Gastrocnemius medialis (tissue), 4 donors: ENCODE results near the gene TAS1R3.
A peak's percentile ranks its signal among the peaks of the same experiment; 100 is the strongest.

ENCODE experiments used
- POLR2A ChIP-seq, 2 donors: fragments of 450-650 bp; IDR thresholded peaks; one replicate each; pipeline ENCODE4 v1.6.1; 2017; ENCODE audit warnings: antibody characterized with exemption in 2 of 2, mild to moderate bottlenecking in 2 of 2, moderate library complexity in 2 of 2
- TF ChIP-seq, protein P1 (sequence below), 5 experiments: fragments of 450-650 bp in 3 of 5; fragments of 200-600 bp in 2 of 5; sonication (generic) in 2 of 5; IDR thresholded peaks in 4 of 5; conservative IDR thresholded peaks in 1 of 5; 1 replicate in 4 of 5; 2 replicates in 1 of 5; pipeline ENCODE4 v1.5.1; 2016 to 2019; ENCODE audit warnings: antibody characterized with exemption in 5 of 5, mild to moderate bottlenecking in 3 of 5, moderate library complexity in 3 of 5

DNA sequence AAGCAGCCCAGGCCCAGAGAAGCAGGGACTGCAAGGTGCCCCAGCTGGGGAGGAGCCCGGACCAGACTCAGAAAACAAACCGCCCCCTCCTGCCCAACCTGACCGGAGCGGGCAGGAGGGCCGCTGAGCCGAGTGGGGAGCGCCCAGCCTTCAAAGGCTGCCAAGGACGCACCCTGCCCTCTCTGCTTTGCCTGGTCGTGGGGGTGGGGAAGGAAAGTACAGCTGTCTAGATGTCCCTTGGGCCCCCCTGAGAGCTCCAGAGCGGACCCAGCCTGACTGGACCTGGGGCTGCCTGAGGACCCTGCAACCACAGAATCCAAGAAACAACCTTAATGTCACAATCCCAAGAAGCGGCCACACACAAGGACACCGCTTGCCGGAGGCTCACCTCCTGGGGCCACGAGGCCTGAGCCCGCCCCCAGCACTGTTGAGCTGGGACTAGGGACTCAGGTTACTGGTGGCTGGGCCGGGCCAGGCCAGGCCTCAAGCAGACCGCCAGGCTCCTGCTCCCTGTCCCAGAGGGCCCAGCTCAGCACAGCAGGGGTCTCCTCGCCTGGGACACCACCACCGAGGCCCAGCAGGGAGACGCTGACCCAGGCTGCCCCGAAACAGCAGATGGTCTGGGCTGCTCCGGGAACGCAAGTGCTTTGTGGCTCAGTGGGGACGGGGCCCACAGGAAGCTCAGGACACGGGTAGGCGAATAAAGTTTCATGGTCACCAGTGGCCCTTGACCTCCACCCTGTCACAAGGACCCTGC, 16.8 kb downstream of the TAS1R3 start:
- peak; percentile 90 for TF ChIP-seq POLR2A (IDR thresholded peaks at IDR 0.05)
- TF ChIP-seq, protein P1, sequence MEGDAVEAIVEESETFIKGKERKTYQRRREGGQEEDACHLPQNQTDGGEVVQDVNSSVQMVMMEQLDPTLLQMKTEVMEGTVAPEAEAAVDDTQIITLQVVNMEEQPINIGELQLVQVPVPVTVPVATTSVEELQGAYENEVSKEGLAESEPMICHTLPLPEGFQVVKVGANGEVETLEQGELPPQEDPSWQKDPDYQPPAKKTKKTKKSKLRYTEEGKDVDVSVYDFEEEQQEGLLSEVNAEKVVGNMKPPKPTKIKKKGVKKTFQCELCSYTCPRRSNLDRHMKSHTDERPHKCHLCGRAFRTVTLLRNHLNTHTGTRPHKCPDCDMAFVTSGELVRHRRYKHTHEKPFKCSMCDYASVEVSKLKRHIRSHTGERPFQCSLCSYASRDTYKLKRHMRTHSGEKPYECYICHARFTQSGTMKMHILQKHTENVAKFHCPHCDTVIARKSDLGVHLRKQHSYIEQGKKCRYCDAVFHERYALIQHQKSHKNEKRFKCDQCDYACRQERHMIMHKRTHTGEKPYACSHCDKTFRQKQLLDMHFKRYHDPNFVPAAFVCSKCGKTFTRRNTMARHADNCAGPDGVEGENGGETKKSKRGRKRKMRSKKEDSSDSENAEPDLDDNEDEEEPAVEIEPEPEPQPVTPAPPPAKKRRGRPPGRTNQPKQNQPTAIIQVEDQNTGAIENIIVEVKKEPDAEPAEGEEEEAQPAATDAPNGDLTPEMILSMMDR (IDR thresholded peaks at IDR 0.05 in 4 of 5, conservative IDR thresholded peaks at IDR 0.05 in 1 of 5) = peak in 1 of 5 experiments; percentile 6
